AG04450 (cell line): Measurements from ENCODE around the gene ARHGAP18. TPM values are rescaled to one million over a fixed set of nuclear protein-coding genes. Genes with fewer than 3 reads are reported as not detected.

Experiments used
- CTCF ChIA-PET: fragments of 300-600, 350-600 bp; formaldehyde crosslinking; extraction: SDS; loops from one replicate; lab custom pipeline; 2022; ENCODE audit warnings: antibody characterized with exemption, inconsistent platforms; lab: Charles Lee
- POLR2A ChIA-PET: fragments of 350-600 bp; formaldehyde crosslinking; extraction: SDS; loops from one replicate; lab custom pipeline; 2021; ENCODE audit warnings: antibody characterized with exemption, inconsistent platforms; lab: Yijun Ruan, JAX
- DNase-seq: peaks from one replicate; pipeline ENCODE4 v3.0.0-alpha.2; 2011; ENCODE audit warnings: low read depth, low spot score
- H3K27ac ChIP-seq: one replicate; pipeline ENCODE4 v1.5.1; 2012; ENCODE audit warnings: low read depth, low read length, control low read depth
- H3K27me3 ChIP-seq: one replicate; pipeline ENCODE4 v1.6.0; 2012; ENCODE audit warnings: low read length; ENCODE audit not compliant: control insufficient read depth, insufficient read depth
- H3K4me3 ChIP-seq: 2 replicates; pipeline ENCODE4 v1.5.1; 2011; ENCODE audit warnings: mild to moderate bottlenecking, low read depth, low read length, control low read depth
- H3K9me3 ChIP-seq: 2 replicates; pipeline ENCODE4 v1.5.1; 2012; ENCODE audit warnings: low read length; ENCODE audit not compliant: control insufficient read depth, insufficient read depth
- CTCF ChIP-seq: IDR thresholded peaks from 2 replicates; pipeline ENCODE4 v1.5.1; 2011; ENCODE audit warnings: low read depth, low read length, control low read depth, inconsistent platforms
- polyA plus RNA-seq: library from polyadenylated mRNA; depleted of rRNA; stranded (reverse); fragments of >200 nt; gene quantifications from 2 replicates; pipeline ENCODE4 v1.2.3, GENCODE V29; 2011

The ARHGAP18 gene
- polyA plus RNA-seq, 1 experiment: 13.9 TPM

DNA sequence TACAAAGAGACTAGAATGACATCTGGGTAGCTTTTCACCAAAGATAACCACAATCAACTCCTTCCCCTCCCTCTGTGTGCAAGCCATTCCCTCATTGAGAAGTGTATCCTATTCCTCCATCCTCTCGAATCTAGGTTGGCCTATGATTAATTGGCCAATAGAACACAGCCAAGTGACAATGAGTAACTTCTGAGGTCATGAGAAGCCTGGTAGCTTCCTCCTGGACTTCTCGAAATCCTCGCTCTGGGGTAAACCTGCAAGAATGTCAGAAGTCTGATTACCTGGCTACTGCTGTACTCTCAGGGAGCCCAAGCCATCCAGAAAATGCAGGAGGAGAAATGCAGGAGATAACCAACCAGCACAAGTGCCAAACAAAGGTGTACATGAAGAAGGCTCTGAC, 13.1 kb downstream of the ARHGAP18 start:
- Histone ChIP-seq H3K27me3 (no peaks in the 10 kb centered on the region), H3K27ac (no peak overlapping the region), H3K9me3 (no peaks in the 10 kb centered on the region), H3K4me3 (no peak overlapping the region)
- TF ChIP-seq CTCF: no peak
- ChIA-PET POLR2A (no interaction called here), CTCF (no interaction called here)
- no peak for DNase-seq

DNA sequence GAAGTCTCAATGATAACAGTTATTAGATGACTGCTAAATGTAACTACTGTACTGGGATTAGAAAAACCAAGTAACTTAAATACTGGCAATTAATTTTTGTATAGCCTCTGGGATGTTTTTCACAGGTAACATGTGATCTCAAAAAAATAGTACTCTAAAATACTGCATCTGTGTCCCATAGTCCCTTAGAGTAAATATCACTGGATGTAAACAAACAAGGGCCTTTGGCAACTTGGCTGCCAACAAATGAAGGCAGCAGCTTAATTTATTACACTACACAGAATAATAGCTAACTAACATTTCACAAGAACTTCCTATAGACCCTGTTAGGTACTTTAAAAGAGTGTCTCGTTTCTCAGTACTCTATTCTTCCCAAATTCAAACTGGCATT, 14.0 kb downstream of the ARHGAP18 start:
- POLR2A ChIA-PET: interaction anchor here (0.8 kb wide), 1 partner anchor 12 kb away, joined by 3 read pairs; no protein-coding TSS in a partner anchor
- TF ChIP-seq CTCF: no peak
- H3K27me3 ChIP-seq: no peaks in the 10 kb centered on the region
- H3K9me3 ChIP-seq: no peaks in the 10 kb centered on the region
- no peak overlapping the region for H3K4me3 ChIP-seq
- DNase-seq: no peak
- H3K27ac ChIP-seq: no peak overlapping the region
- CTCF ChIA-PET: no interaction called here

GRCh38 chr6:129695373-129696027, 14.5 kb downstream of the ARHGAP18 start:
- ChIA-PET POLR2A (interaction anchor here (0.8 kb wide), 1 partner anchor 12 kb away, joined by 3 read pairs; no protein-coding TSS in a partner anchor), CTCF (no interaction called here)
- H3K27me3 ChIP-seq: no peaks in the 10 kb centered on the region
- no peak overlapping the region for H3K4me3 ChIP-seq
- H3K9me3 ChIP-seq: no peaks in the 10 kb centered on the region
- no peak for TF ChIP-seq CTCF
- H3K27ac ChIP-seq: no peak overlapping the region
- DNase-seq: no peak

GRCh38 chr6:129694036-129694435, 15.9 kb downstream of the ARHGAP18 start:
- Histone ChIP-seq H3K27ac (no peak overlapping the region), H3K9me3 (no peaks in the 10 kb centered on the region), H3K27me3 (no peaks in the 10 kb centered on the region), H3K4me3 (no peak overlapping the region)
- no peak for TF ChIP-seq CTCF
- ChIA-PET CTCF (no interaction called here), POLR2A (no interaction called here)
- DNase-seq: no peak

DNA sequence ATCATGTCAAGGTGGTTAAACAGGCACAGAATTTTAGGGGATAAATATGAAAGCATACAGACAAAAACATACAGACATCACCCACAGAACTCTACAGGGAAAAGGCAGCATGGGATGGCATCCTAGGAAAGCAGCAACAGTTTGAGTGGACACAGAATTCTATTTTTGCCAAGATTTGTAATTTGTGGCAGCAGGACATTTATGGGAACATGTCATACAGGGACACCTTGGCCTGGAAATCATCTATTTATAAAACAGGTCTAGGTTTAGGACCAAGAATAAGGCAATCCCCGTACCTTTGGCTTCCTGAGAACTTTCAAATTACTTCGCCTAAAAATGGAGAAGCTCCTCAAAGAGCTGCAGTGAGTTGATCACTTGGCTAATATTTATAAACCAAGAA, 17.5 kb downstream of the ARHGAP18 start:
- Histone ChIP-seq H3K9me3 (no peaks in the 10 kb centered on the region), H3K27me3 (no peaks in the 10 kb centered on the region), H3K27ac (no peak overlapping the region), H3K4me3 (no peak overlapping the region)
- CTCF ChIA-PET: no interaction called here
- POLR2A ChIA-PET: no interaction called here
- TF ChIP-seq CTCF: no peak
- no peak for DNase-seq
